Stomach (tissue), 9 donors: ENCODE results near the gene SYT3. TPM values are rescaled to one million over a fixed set of nuclear protein-coding genes. Genes with fewer than 3 reads are reported as not detected.
"Not testable (repeated sequence)": the region's sequence is repeated elsewhere in the genome, so short reads cannot be mapped to it uniquely, and the experiment has no call there.

ENCODE experiments used
- DNase-seq, 2 donors: peaks; one replicate each; pipeline versions ENCODE4 v3.0.0 to v3.0.0-alpha.2; 2013 to 2019
- H3K27ac ChIP-seq, 5 donors: fragments of 200-600 bp in 4 of 5; sonication (generic) in 4 of 5; one replicate each; pipeline ENCODE4 v1.5.1; 2013 to 2019; ENCODE audit warnings: mild to moderate bottlenecking in 1 of 5, moderate library complexity in 1 of 5
- H3K27me3 ChIP-seq, 3 donors: fragments of 200-600 bp; sonication (generic); one replicate each; pipeline ENCODE4 v1.5.1; 2017 to 2019; ENCODE audit warnings: mixed run types in 1 of 3
- H3K36me3 ChIP-seq, 4 donors: fragments of 200-600 bp; sonication (generic); 1 replicate in 3 of 4; 2 replicates in 1 of 4; pipeline ENCODE4 v1.5.1; 2016 to 2019
- H3K4me1 ChIP-seq, 4 donors: fragments of 200-600 bp; sonication (generic); one replicate each; pipeline ENCODE4 v1.5.1; 2016 to 2019
- H3K4me3 ChIP-seq, 4 donors: fragments of 200-600 bp; sonication (generic) in 3 of 4; one replicate each; pipeline ENCODE4 v1.5.1; 2016 to 2019; ENCODE audit warnings: mild to moderate bottlenecking in 1 of 4
- H3K9me3 ChIP-seq, 4 donors: fragments of 200-600 bp; sonication (generic); one replicate each; pipeline ENCODE4 v1.5.1; 2016 to 2019
- CTCF ChIP-seq, 7 experiments: fragments of 450-650 bp in 4 of 7; fragments of 200-600 bp in 3 of 7; sonication (generic) in 3 of 7; IDR thresholded peaks; one replicate each; pipeline ENCODE4 v1.5.1; 2016 to 2019; ENCODE audit warnings: antibody characterized with exemption in 7 of 7, control low read depth in 2 of 7, mild to moderate bottlenecking in 1 of 7
- EP300 ChIP-seq: sonication (generic); formaldehyde crosslinking; IDR thresholded peaks from one replicate; pipeline ENCODE4 v1.6.1; 2017; ENCODE audit warnings: antibody characterized with exemption
- POLR2A ChIP-seq, 4 donors: fragments of 450-650 bp; IDR thresholded peaks; one replicate each; pipeline ENCODE4 v1.6.1; 2016; ENCODE audit warnings: antibody characterized with exemption in 4 of 4, control low read depth in 2 of 4, mild to moderate bottlenecking in 1 of 4, moderate library complexity in 1 of 4
- POLR2AphosphoS5 ChIP-seq, 3 donors: sonication (generic); formaldehyde crosslinking; IDR thresholded peaks; one replicate each; pipeline ENCODE4 v1.6.1; 2016; ENCODE audit warnings: antibody characterized with exemption in 3 of 3
- WGBS, 5 donors: extraction: QIAGEN DNeasy Blood & Tissue Kit in 3 of 5; methylation state at CpG; one replicate each; pipeline versions ENCODE4 v1.1.5 to v1.1.7; 2013 to 2018; 5-methylcytosine and 5-hydroxymethylcytosine counted together
- intact Hi-C: fragments of 100-400 bp; cut with DNase I; formaldehyde crosslinking; loops from one replicate; pipeline ENCODE4 v1.15.1; 2023; ENCODE audit warnings: low total_unique reads
- polyA plus RNA-seq, 3 donors: library from polyadenylated mRNA; stranded (reverse); fragments of 200-250 nt; gene quantifications; one replicate each; pipeline ENCODE4 v1.2.3, GENCODE V29; 2013
- total RNA-seq, 5 donors: library from RNA; depleted of rRNA; stranded (reverse); fragments of >200 nt; gene quantifications; one replicate each; pipeline versions ENCODE4 v1.1.0 to v1.2.3, GENCODE V29; 2014 to 2016
- donor health status: healthy with polysubstance abuse.
- donor health status: Bipolar disorder and iron deficiency.
- donor health status: healthy.

The SYT3 gene
- total and polyA plus RNA-seq, 8 donors, result 0.13 to 1.3 (median 0.14) TPM; not detected in 5

- no peak overlapping the region for H3K27ac ChIP-seq
- peaks cover 0 to 12% (median 8%) of the 10 kb centered on the region in 4 donors for H3K9me3 ChIP-seq
- intact Hi-C loops, result no loop called here
- no peaks in the 10 kb centered on the region for H3K36me3 ChIP-seq
- 79 to 88% (median 85%) methylated on average over 5 of the region's 5 CpGs for WGBS, 5 donors
- no peaks in the 10 kb centered on the region for H3K4me1 ChIP-seq
- TF ChIP-seq EP300, result no peak
- TF ChIP-seq CTCF (IDR thresholded peaks at IDR 0.05), result no peak
- TF ChIP-seq POLR2A (IDR thresholded peaks at IDR 0.05), result no peak
- no peak for TF ChIP-seq POLR2AphosphoS5 (IDR thresholded peaks at IDR 0.05)
- no peak for DNase-seq
- H3K4me3 ChIP-seq, result no peak overlapping the region
- H3K27me3 ChIP-seq, result peaks cover 0 to 29% (median 5%) of the 10 kb centered on the region in 3 donors
Observed at GRCh38 chr19:50628146-50628545, 11.5 kb downstream of the SYT3 start.

DNA sequence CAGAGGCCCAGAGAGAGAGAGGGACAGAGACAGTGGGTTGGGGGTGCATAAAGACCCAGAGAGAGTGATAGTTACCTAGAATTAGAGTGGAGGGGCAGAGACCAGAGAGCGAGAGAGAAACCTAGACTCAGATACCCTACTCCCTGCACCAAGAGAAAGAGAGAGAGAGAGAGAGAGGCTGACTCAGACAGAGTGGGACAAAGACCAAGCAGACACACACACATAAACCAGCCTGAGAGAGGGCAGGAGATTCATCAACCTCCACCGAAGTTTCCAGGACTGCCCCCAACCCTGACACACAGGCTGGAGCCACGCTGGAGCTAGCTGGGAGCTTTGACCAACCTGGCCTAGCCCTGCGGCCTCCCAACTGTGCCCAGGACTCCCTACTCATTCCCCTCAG is 12.9 kb downstream of the SYT3 start:
- intact Hi-C loops, result no loop called here
- Histone ChIP-seq H3K27ac (no peak overlapping the region), H3K4me3 (no peak overlapping the region), H3K27me3 (peaks cover 0 to 20% (median 5%) of the 10 kb centered on the region in 3 donors), H3K9me3 (no peaks in the 10 kb centered on the region), H3K36me3 (no peaks in the 10 kb centered on the region), H3K4me1 (no peaks in the 10 kb centered on the region)
- DNase-seq, result no peak
- TF ChIP-seq POLR2AphosphoS5 (IDR thresholded peaks at IDR 0.05) (no peak), CTCF (IDR thresholded peaks at IDR 0.05) (no peak), EP300 (no peak), POLR2A (IDR thresholded peaks at IDR 0.05) (no peak)
- WGBS, 5 donors, result 58 to 73% (median 65%) methylated on average over 4 of the region's 4 CpGs

DNA sequence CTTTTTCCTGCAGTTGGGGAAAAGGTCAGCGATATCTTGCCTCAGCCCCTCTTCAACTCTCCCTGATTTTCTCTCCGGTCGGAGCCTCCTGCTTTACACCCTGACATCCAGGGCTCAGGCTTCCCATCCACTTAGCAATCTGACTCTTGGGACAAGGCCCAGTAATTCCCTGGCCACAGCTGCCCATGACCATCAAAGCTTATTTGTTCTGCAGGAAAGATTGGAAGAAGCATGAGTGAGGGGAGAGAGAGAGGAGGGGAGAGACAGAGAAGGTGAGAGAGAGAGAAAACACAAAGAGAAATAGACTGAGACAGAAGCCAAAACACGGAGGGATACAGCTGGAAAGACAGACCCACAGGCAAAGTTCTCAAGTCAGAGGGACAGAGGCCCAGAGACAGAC is 13.7 kb downstream of the SYT3 start:
- Histone ChIP-seq H3K4me1 (no peaks in the 10 kb centered on the region), H3K4me3 (no peak overlapping the region), H3K9me3 (no peaks in the 10 kb centered on the region), H3K27me3 (peaks cover 0 to 20% (median 5%) of the 10 kb centered on the region in 3 donors), H3K27ac (no peak overlapping the region), H3K36me3 (no peaks in the 10 kb centered on the region)
- no peak for DNase-seq
- TF ChIP-seq CTCF (IDR thresholded peaks at IDR 0.05) (no peak), POLR2A (IDR thresholded peaks at IDR 0.05) (no peak), POLR2AphosphoS5 (IDR thresholded peaks at IDR 0.05) (no peak), EP300 (no peak)
- WGBS, 5 donors, result 59 to 75% (median 68%) methylated on average over 4 of the region's 4 CpGs
- intact Hi-C loops, result no loop called here

GRCh38 chr19:50624949-50625600 is 14.6 kb downstream of the SYT3 start:
- Histone ChIP-seq H3K4me1 (no peaks in the 10 kb centered on the region), H3K27ac (no peak overlapping the region), H3K27me3 (peaks cover 0 to 11% (median 5%) of the 10 kb centered on the region in 3 donors), H3K36me3 (no peaks in the 10 kb centered on the region), H3K4me3 (no peak overlapping the region), H3K9me3 (no peaks in the 10 kb centered on the region)
- no peak for TF ChIP-seq POLR2A (IDR thresholded peaks at IDR 0.05)
- TF ChIP-seq POLR2AphosphoS5 (IDR thresholded peaks at IDR 0.05), result no peak
- TF ChIP-seq EP300, result no peak
- TF ChIP-seq CTCF (IDR thresholded peaks at IDR 0.05), result no peak
- no peak for DNase-seq
- 89 to 92% (median 89%) methylated on average over 35 to 44 of the region's 44 CpGs for WGBS, 5 donors
- intact Hi-C loops, result no loop called here

GRCh38 chr19:50620394-50620906 is 19.2 kb downstream of the SYT3 start:
- WGBS, 5 donors, result 78 to 94% (median 86%) methylated on average over 2 to 3 of the region's 5 CpGs
- H3K27me3 ChIP-seq, H3K27ac ChIP-seq, H3K9me3 ChIP-seq, intact Hi-C loops, H3K36me3 ChIP-seq, H3K4me1 ChIP-seq, DNase-seq, H3K4me3 ChIP-seq: not testable (repeated sequence)

- H3K27ac ChIP-seq, H3K27me3 ChIP-seq, H3K36me3 ChIP-seq, DNase-seq, H3K4me3 ChIP-seq, H3K9me3 ChIP-seq, intact Hi-C loops, H3K4me1 ChIP-seq: not testable (repeated sequence)
- 75 to 82% (median 80%) methylated on average over 5 of the region's 5 CpGs for WGBS, 5 donors
Observed at GRCh38 chr19:50619184-50619583, 20.5 kb downstream of the SYT3 start.

GRCh38 chr19:50618379-50618778 is 21.3 kb downstream of the SYT3 start:
- DNase-seq, intact Hi-C loops, H3K27ac ChIP-seq, H3K27me3 ChIP-seq, H3K4me1 ChIP-seq, H3K9me3 ChIP-seq, H3K36me3 ChIP-seq, H3K4me3 ChIP-seq: not testable (repeated sequence)
- WGBS, 5 donors, result 85 to 96% (median 92%) methylated on average over 4 of the region's 5 CpGs
